ENCODE results near the gene LIN52.

GRCh38 chr14:74133833-74134481 lies 49.2 kb downstream of the LIN52 start:
- TF ChIP-seq EZH2phosphoT487 (IDR thresholded peaks at IDR 0.05): no peak
- no peak for TF ChIP-seq EZH2 (IDR thresholded peaks at IDR 0.05)
- TF ChIP-seq, protein P1, sequence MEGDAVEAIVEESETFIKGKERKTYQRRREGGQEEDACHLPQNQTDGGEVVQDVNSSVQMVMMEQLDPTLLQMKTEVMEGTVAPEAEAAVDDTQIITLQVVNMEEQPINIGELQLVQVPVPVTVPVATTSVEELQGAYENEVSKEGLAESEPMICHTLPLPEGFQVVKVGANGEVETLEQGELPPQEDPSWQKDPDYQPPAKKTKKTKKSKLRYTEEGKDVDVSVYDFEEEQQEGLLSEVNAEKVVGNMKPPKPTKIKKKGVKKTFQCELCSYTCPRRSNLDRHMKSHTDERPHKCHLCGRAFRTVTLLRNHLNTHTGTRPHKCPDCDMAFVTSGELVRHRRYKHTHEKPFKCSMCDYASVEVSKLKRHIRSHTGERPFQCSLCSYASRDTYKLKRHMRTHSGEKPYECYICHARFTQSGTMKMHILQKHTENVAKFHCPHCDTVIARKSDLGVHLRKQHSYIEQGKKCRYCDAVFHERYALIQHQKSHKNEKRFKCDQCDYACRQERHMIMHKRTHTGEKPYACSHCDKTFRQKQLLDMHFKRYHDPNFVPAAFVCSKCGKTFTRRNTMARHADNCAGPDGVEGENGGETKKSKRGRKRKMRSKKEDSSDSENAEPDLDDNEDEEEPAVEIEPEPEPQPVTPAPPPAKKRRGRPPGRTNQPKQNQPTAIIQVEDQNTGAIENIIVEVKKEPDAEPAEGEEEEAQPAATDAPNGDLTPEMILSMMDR (IDR thresholded peaks at IDR 0.05): no peak

All from neural progenitor cell (in vitro differentiated cells).